ENCODE data around the gene TNFSF9. TPM values are rescaled to one million over a fixed set of nuclear protein-coding genes. Genes with fewer than 3 reads are reported as not detected.

The TNFSF9 gene
- total RNA-seq, 1 experiment from 2014 or later: 0.92 TPM

GRCh38 chr19:6533000-6533328, 2.1 kb downstream of the TNFSF9 start:
- CTCF ChIA-PET: no interaction called here
- no peak overlapping the region for H3K27ac Mint-ChIP-seq (ENCODE audit: unreplicated experiment)

GRCh38 chr19:6533746-6534418, 3.1 kb downstream of the TNFSF9 start:
- Mint-ChIP-seq H3K27ac (ENCODE audit: unreplicated experiment) (no peak overlapping the region), H3K27me3 (ENCODE audit: unreplicated experiment) (peaks cover 44% of the 10 kb centered on the region), H3K4me1 (ENCODE audit: low read depth, unreplicated experiment) (peaks cover 30% of the 10 kb centered on the region), H3K4me3 (ENCODE audit: low read depth, unreplicated experiment) (no peak overlapping the region), H3K9me3 (ENCODE audit: low read depth, unreplicated experiment) (no peaks in the 10 kb centered on the region), H3K36me3 (ENCODE audit: insufficient read depth, unreplicated experiment) (peaks cover 18% of the 10 kb centered on the region)
- intact Hi-C loops (cut with micrococcal nuclease; ENCODE audit: unreplicated experiment): no loop called here
- BruUV-seq (replicated peaks): no TSS peak
- no peak for TF ChIP-seq CTCF (IDR thresholded peaks at IDR 0.05; ENCODE audit: unreplicated experiment)
- CTCF ChIA-PET: interaction anchor here (0.6 kb wide), 2 partner anchors 26 to 389 kb away, joined by 3 to 6 read pairs; no protein-coding TSS in a partner anchor
- DNase-seq: no peak

More at GRCh38 chr19:6533000-6533328, 2.1 kb downstream of the TNFSF9 start:
- peaks cover 30% of the 10 kb centered on the region for H3K4me1 Mint-ChIP-seq (ENCODE audit: low read depth, unreplicated experiment)
- H3K36me3 Mint-ChIP-seq (ENCODE audit: insufficient read depth, unreplicated experiment): peaks cover 18% of the 10 kb centered on the region
- TF ChIP-seq CTCF (IDR thresholded peaks at IDR 0.05; ENCODE audit: unreplicated experiment): no peak
- peak overlapping the region; percentile 90 for H3K4me3 Mint-ChIP-seq (ENCODE audit: low read depth, unreplicated experiment)
- no TSS peak for BruUV-seq (replicated peaks)
- DNase-seq: no peak
- intact Hi-C loops (cut with micrococcal nuclease; ENCODE audit: unreplicated experiment): no loop called here
- no peaks in the 10 kb centered on the region for H3K9me3 Mint-ChIP-seq (ENCODE audit: low read depth, unreplicated experiment)
- peaks cover 45% of the 10 kb centered on the region for H3K27me3 Mint-ChIP-seq (ENCODE audit: unreplicated experiment)

- no peak for TF ChIP-seq CTCF (IDR thresholded peaks at IDR 0.05; ENCODE audit: unreplicated experiment)
- Mint-ChIP-seq H3K27ac (ENCODE audit: unreplicated experiment) (no peak overlapping the region), H3K36me3 (ENCODE audit: insufficient read depth, unreplicated experiment) (peaks cover 18% of the 10 kb centered on the region), H3K27me3 (ENCODE audit: unreplicated experiment) (peaks cover 37% of the 10 kb centered on the region), H3K4me1 (ENCODE audit: low read depth, unreplicated experiment) (peaks cover 24% of the 10 kb centered on the region), H3K9me3 (ENCODE audit: low read depth, unreplicated experiment) (no peaks in the 10 kb centered on the region), H3K4me3 (ENCODE audit: low read depth, unreplicated experiment) (no peak overlapping the region)
- BruUV-seq (replicated peaks): no TSS peak
- DNase-seq: no peak
- CTCF ChIA-PET: interaction anchor here (0.6 kb wide), 3 partner anchors 27 to 388 kb away, joined by 3 to 6 read pairs (median 3); no protein-coding TSS in a partner anchor
- intact Hi-C loops (cut with micrococcal nuclease; ENCODE audit: unreplicated experiment): no loop called here
Measured at GRCh38 chr19:6534451-6535093, 3.7 kb downstream of the TNFSF9 start.

- TF ChIP-seq CTCF (IDR thresholded peaks at IDR 0.05; ENCODE audit: unreplicated experiment): no peak
- H3K4me1 Mint-ChIP-seq (ENCODE audit: low read depth, unreplicated experiment): peaks cover 13% of the 10 kb centered on the region
- H3K27me3 Mint-ChIP-seq (ENCODE audit: unreplicated experiment): peaks cover 27% of the 10 kb centered on the region
- no peak overlapping the region for H3K4me3 Mint-ChIP-seq (ENCODE audit: low read depth, unreplicated experiment)
- no TSS peak for BruUV-seq (replicated peaks)
- intact Hi-C loops (cut with micrococcal nuclease; ENCODE audit: unreplicated experiment): no loop called here
- no peak overlapping the region for H3K27ac Mint-ChIP-seq (ENCODE audit: unreplicated experiment)
- CTCF ChIA-PET: no interaction called here
- H3K36me3 Mint-ChIP-seq (ENCODE audit: insufficient read depth, unreplicated experiment): peaks cover 11% of the 10 kb centered on the region
- DNase-seq: no peak
- no peaks in the 10 kb centered on the region for H3K9me3 Mint-ChIP-seq (ENCODE audit: low read depth, unreplicated experiment)
Measured at GRCh38 chr19:6535558-6536137, 4.8 kb downstream of the TNFSF9 start.
